Heart right ventricle (tissue), 16 donors: ENCODE measurements around the gene IPO5. TPM values are rescaled to one million over a fixed set of nuclear protein-coding genes. Genes with fewer than 3 reads are reported as not detected.

ENCODE experiments used
- ATAC-seq, 8 donors: fragments of 200-7000 bp; cut with Tn5 transposase; one replicate each; pipeline ENCODE4 v1.9.1; 2020; ENCODE audit warnings: mild to moderate bottlenecking in 8 of 8, moderate library complexity in 8 of 8, moderate number of reproducible peaks in 1 of 8
- DNase-seq, 2 donors: peaks; one replicate each; pipeline ENCODE4 v3.0.0-alpha.2; 2020
- H3K27ac ChIP-seq, 10 donors: fragments of 200-600 bp; sonication (generic) in 2 of 10; one replicate each; pipeline versions ENCODE4 v1.5.0 to v1.8.0; 2020 to 2022; ENCODE audit warnings: mild to moderate bottlenecking in 3 of 10
- H3K27me3 ChIP-seq, 7 donors: fragments of 200-600 bp; one replicate each; pipeline ENCODE4 v1.8.0; 2021 to 2022; ENCODE audit warnings: mild to moderate bottlenecking in 2 of 7
- H3K36me3 ChIP-seq, 9 donors: fragments of 200-600 bp; sonication (generic) in 1 of 9; one replicate each; pipeline versions ENCODE4 v1.5.0 to v1.8.0; 2020 to 2022; ENCODE audit warnings: mild to moderate bottlenecking in 2 of 9
- H3K4me1 ChIP-seq, 9 donors: fragments of 200-600 bp; sonication (generic) in 1 of 9; one replicate each; pipeline versions ENCODE4 v1.5.0 to v1.8.0; 2020 to 2022; ENCODE audit warnings: mild to moderate bottlenecking in 4 of 9
- H3K4me3 ChIP-seq, 10 donors: fragments of 200-600 bp; sonication (generic) in 2 of 10; one replicate each; pipeline versions ENCODE4 v1.5.0 to v1.8.0; 2020 to 2022; ENCODE audit warnings: mild to moderate bottlenecking in 7 of 10, moderate library complexity in 2 of 10
- H3K9me3 ChIP-seq, 11 donors: fragments of 200-600 bp in 10 of 11; sonication (generic) in 2 of 11; one replicate each; pipeline versions ENCODE4 v1.5.0 to v1.8.0; 2013 to 2022; ENCODE audit warnings: mild to moderate bottlenecking in 2 of 11, control low read depth in 1 of 11, moderate library complexity in 1 of 11
- CTCF ChIP-seq, 9 donors: fragments of 200-600 bp; sonication (generic) in 2 of 9; IDR thresholded peaks; one replicate each; pipeline versions ENCODE4 v1.5.0 to v1.8.0; 2021 to 2022; ENCODE audit warnings: antibody characterized with exemption in 9 of 9, mild to moderate bottlenecking in 5 of 9, moderate library complexity in 1 of 9
- WGBS, 2 donors: extraction: QIAGEN DNeasy Blood & Tissue Kit; methylation state at CpG; one replicate each; pipeline ENCODE4 v1.1.7; 2013; ENCODE audit warnings: inconsistent platforms in 1 of 2; 5-methylcytosine and 5-hydroxymethylcytosine counted together
- intact Hi-C, 10 donors: fragments of 100-400 bp; cut with DNase I; formaldehyde crosslinking; loops; one replicate each; pipeline versions ENCODE4 v1.11.1 to v1.14.2; 2022
- polyA plus RNA-seq, 2 donors: library from polyadenylated mRNA; stranded (reverse); fragments of 200-250 nt; gene quantifications; one replicate each; pipeline ENCODE4 v1.2.3, GENCODE V29; 2013
- total RNA-seq, 10 donors: library from RNA; stranded (reverse); fragmentation: NEBNext Ultra II Directional in 3 of 10; extraction: Animal tissue kit (Norgen Biotek cat#: 25700) in 3 of 10; gene quantifications; one replicate each; pipeline versions ENCODE4 v1.2.1 to v1.2.4, GENCODE V29; 2021 to 2023
- donor health status: Arrhythmogenic right ventricular cardiomyopathy.
- donor health status: ischemic (EF 13 %, LVEDD 7.1; RV severe dilation, severe dysfunction).
- donor health status: healthy with polysubstance abuse.
- donor health status: DM: no; HTN: yes; CAD: no.
- donor health status: DM: no; HTN: no; CAD: no.
- donor health status: ischemic (EF 25% LVEDD 6.9; RV normal size, moderate dysfunction).
- donor health status: ischemic (EF 25% LVEDD 5.7; RV mildly dilated, moderate dysfunction).
- donor health status: healthy.
- donor health status: DM: yes; HTN: yes; CAD: no.
- donor health status: Ischemic cardiomyopathy.
- donor health status: ischemic (EF 35%, LVEDD 5.7; RV mildly dilated, moderate dysfunction).
- donor health status: nonischemic (EF 11% LVEDD 7.7; RV severe dilation, severe dysfunction).
- donor health status: DM: yes; HTN: yes; CAD: no.
- donor health status: PGD.
- donor health status: ischemic (EF 29% LVEDD 5.4; RV normal size, mild dysfunction).
- donor health status: nonischemic (EF 23%, LVEDD 6.1; RV moderate dilation, normal function).

The IPO5 gene
- total and polyA plus RNA-seq, 12 donors, result 17.0 to 149 (median 115) TPM

DNA sequence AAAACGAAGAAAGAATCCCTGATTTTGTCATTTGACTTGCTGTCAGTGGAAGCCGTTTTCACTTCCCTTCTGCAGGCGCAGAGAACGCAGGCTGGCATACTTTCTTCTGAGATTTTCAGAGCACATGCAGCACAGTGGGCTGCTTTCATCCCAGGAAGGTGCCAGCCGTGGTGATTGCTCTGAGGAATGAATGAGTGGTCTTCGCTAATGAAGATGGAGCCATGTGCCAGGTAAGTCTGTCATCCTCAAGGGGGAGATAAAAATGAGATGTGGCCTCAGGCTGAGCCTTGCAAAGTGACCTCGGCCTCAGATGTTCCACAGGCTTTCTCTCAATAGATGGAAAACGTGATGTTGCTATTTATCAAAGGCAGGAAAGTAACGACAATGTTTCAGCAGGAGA, 94.8 kb downstream of the IPO5 start:
- Histone ChIP-seq H3K27me3 (no peaks in the 10 kb centered on the region), H3K9me3 (peaks cover 0 to 5% (median 0%) of the 10 kb centered on the region in 11 donors), H3K4me3 (no peak overlapping the region), H3K36me3 (no peaks in the 10 kb centered on the region), H3K27ac (no peak overlapping the region), H3K4me1 (no peaks in the 10 kb centered on the region)
- ATAC-seq (no peak), DNase-seq (no peak)
- WGBS, 2 donors, result 66 to 67% methylated on average over 9 of the region's 9 CpGs
- intact Hi-C loops, result no loop called here
- no peak for TF ChIP-seq CTCF (IDR thresholded peaks at IDR 0.05)

DNA sequence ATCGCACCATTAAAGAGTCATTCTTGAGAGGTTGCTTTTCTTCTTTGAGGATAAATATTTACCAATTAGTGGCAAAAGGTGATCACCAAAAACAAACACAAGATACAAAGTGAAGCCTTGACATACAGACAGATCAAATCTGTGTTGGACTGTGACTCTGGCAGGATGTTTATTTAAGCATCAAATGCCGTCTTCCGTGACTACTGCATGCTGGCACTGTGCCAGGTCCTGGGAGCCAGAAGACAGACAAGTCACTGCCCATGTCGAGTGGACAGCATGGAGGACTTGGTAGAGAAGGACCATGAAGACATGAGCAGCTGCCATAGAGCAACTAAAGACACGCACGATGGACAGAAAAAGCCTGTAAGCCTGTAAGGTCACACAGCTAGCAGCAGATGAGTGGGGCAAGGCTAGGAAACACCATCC, 96.6 kb downstream of the IPO5 start:
- H3K27me3 ChIP-seq, result no peaks in the 10 kb centered on the region
- TF ChIP-seq CTCF (IDR thresholded peaks at IDR 0.05), result no peak
- H3K4me1 ChIP-seq, result no peaks in the 10 kb centered on the region
- DNase-seq (no peak), ATAC-seq (no peak)
- H3K36me3 ChIP-seq, result no peaks in the 10 kb centered on the region
- intact Hi-C loops, result no loop called here
- WGBS, 2 donors, result 52 to 58% methylated on average over 6 of the region's 6 CpGs
- peaks cover 0 to 11% (median 0%) of the 10 kb centered on the region in 11 donors for H3K9me3 ChIP-seq
- no peak overlapping the region for H3K27ac ChIP-seq
- H3K4me3 ChIP-seq, result no peak overlapping the region

GRCh38 chr13:98052412-98052811, 98.9 kb downstream of the IPO5 start:
- Histone ChIP-seq H3K27me3 (no peaks in the 10 kb centered on the region), H3K4me1 (no peaks in the 10 kb centered on the region), H3K4me3 (no peak overlapping the region), H3K27ac (no peak overlapping the region), H3K36me3 (no peaks in the 10 kb centered on the region), H3K9me3 (peaks cover 0 to 11% (median 0%) of the 10 kb centered on the region in 11 donors)
- intact Hi-C loops, result no loop called here
- DNase-seq (no peak), ATAC-seq (no peak)
- no peak for TF ChIP-seq CTCF (IDR thresholded peaks at IDR 0.05)
- WGBS, 2 donors, result 88 to 94% methylated on average over 6 of the region's 6 CpGs

- H3K36me3 ChIP-seq, result no peaks in the 10 kb centered on the region
- no peak for TF ChIP-seq CTCF (IDR thresholded peaks at IDR 0.05)
- H3K4me1 ChIP-seq, result no peaks in the 10 kb centered on the region
- 71 to 77% methylated on average over 6 of the region's 6 CpGs for WGBS, 2 donors
- H3K4me3 ChIP-seq, result no peak overlapping the region
- no peak for DNase-seq
- intact Hi-C loops, result no loop called here
- H3K27me3 ChIP-seq, result no peaks in the 10 kb centered on the region
- H3K27ac ChIP-seq, result no peak overlapping the region
- no peak for ATAC-seq
- H3K9me3 ChIP-seq, result peaks cover 0 to 11% (median 0%) of the 10 kb centered on the region in 11 donors
Observed at GRCh38 chr13:98054301-98054700, 100.8 kb downstream of the IPO5 start.
